CD4-positive, alpha-beta memory T cell (primary cell): ENCODE results near the gene LMF1. TPM values are rescaled to one million over a fixed set of nuclear protein-coding genes. Genes with fewer than 3 reads are reported as not detected.

Experiments used
- CTCF ChIA-PET: fragments of 350-600 bp; sonication (Branson Sonifier 250); formaldehyde crosslinking; loops from one replicate; lab custom pipeline; 2021; ENCODE audit warnings: inconsistent platforms; ENCODE audit not compliant: partially characterized antibody; lab: Charles Lee
- POLR2A ChIA-PET: fragments of 350-600 bp; sonication (Branson Sonifier 250); formaldehyde crosslinking; loops from one replicate; lab custom pipeline; 2021; ENCODE audit not compliant: partially characterized antibody; lab: Charles Lee
- DNase-seq, 5 donors: peaks; one replicate each; pipeline versions ENCODE4 v3.0.0 to v3.0.0-alpha.2; 2020 to 2022; ENCODE audit warnings: mixed read lengths in 1 of 5
- H3K27ac ChIP-seq: one replicate; pipeline ENCODE4 v1.7.0; 2013; ENCODE audit warnings: low read depth, low read length
- H3K27me3 ChIP-seq: 2 replicates; pipeline ENCODE4 v1.7.0; 2013; ENCODE audit warnings: mild to moderate bottlenecking, low read length, moderate library complexity; ENCODE audit not compliant: insufficient read depth
- H3K36me3 ChIP-seq: 2 replicates; pipeline ENCODE4 v1.7.0; 2013; ENCODE audit warnings: mild to moderate bottlenecking, low read length, moderate library complexity; ENCODE audit not compliant: insufficient read depth
- H3K4me1 ChIP-seq: 2 replicates; pipeline ENCODE4 v1.7.0; 2013; ENCODE audit warnings: mild to moderate bottlenecking, low read length, moderate library complexity; ENCODE audit not compliant: insufficient read depth
- H3K4me3 ChIP-seq, 2 donors: one replicate each; pipeline ENCODE4 v1.7.0; 2013; ENCODE audit warnings: low read length in 2 of 2, mild to moderate bottlenecking in 1 of 2
- H3K9me3 ChIP-seq, 2 donors: one replicate each; pipeline ENCODE4 v1.7.0; 2013; ENCODE audit warnings: low read length in 2 of 2, control low read depth in 1 of 2; ENCODE audit not compliant: control insufficient read depth in 1 of 2
- H3K27ac Mint-ChIP-seq, 7 donors: one replicate each; pipeline ENCODE4 v1.8.0; 2020 to 2021; ENCODE audit warnings: mixed read lengths in 7 of 7, mild to moderate bottlenecking in 6 of 7, inconsistent platforms in 3 of 7, moderate library complexity in 3 of 7
- H3K27me3 Mint-ChIP-seq, 2 donors: one replicate each; pipeline ENCODE4 v1.8.0; 2020 to 2021; ENCODE audit warnings: mixed read lengths in 2 of 2
- H3K36me3 Mint-ChIP-seq, 2 donors: one replicate each; pipeline ENCODE4 v1.8.0; 2020 to 2021; ENCODE audit warnings: mixed read lengths in 2 of 2, inconsistent platforms in 1 of 2, mild to moderate bottlenecking in 1 of 2
- H3K4me1 Mint-ChIP-seq, 4 donors: one replicate each; pipeline ENCODE4 v1.8.0; 2020 to 2021; ENCODE audit warnings: mixed read lengths in 4 of 4, mild to moderate bottlenecking in 1 of 4
- H3K4me3 Mint-ChIP-seq, 8 donors: one replicate each; pipeline ENCODE4 v1.8.0; 2020 to 2021; ENCODE audit warnings: mixed read lengths in 8 of 8, mild to moderate bottlenecking in 7 of 8, moderate library complexity in 6 of 8, inconsistent platforms in 3 of 8
- H3K9me3 Mint-ChIP-seq, 8 donors: one replicate each; pipeline ENCODE4 v1.8.0; 2020 to 2021; ENCODE audit warnings: mixed read lengths in 8 of 8, mild to moderate bottlenecking in 5 of 8, inconsistent platforms in 3 of 8, moderate library complexity in 1 of 8
- intact Hi-C: fragments of 100-400 bp; cut with micrococcal nuclease; formaldehyde crosslinking; loops from one replicate; pipeline ENCODE4 v1.15.1; 2023
- polyA plus RNA-seq, 2 donors: library from polyadenylated mRNA; unstranded; fragments of 300-500 nt; fragmentation: Illumina TruSeq; gene quantifications; one replicate each; pipeline ENCODE4 v1.2.3, GENCODE V29; 2021
- total RNA-seq, 2 experiments: library from RNA; stranded (reverse); gene quantifications; one replicate each; pipeline ENCODE4 v1.2.3, GENCODE V29; 2021

The LMF1 gene
- total and polyA plus RNA-seq, 4 experiments from 2014 or later: 8.5 to 59.7 (median 32.6) TPM

GRCh38 chr16:901149-901548 is 69.6 kb downstream of the LMF1 start:
- H3K4me1 Mint-ChIP-seq: peaks cover 0 to 5% (median 0%) of the 10 kb centered on the region in 4 donors
- Histone ChIP-seq H3K4me3 (no peak overlapping the region), H3K9me3 (no peaks in the 10 kb centered on the region), H3K27me3 (no peaks in the 10 kb centered on the region), H3K36me3 (no peaks in the 10 kb centered on the region), H3K27ac (no peak overlapping the region), H3K4me1 (no peaks in the 10 kb centered on the region)
- intact Hi-C loops: no loop called here
- no peak overlapping the region for H3K27ac Mint-ChIP-seq
- no peak overlapping the region for H3K4me3 Mint-ChIP-seq
- ChIA-PET POLR2A (no interaction called here), CTCF (no interaction called here)
- H3K36me3 Mint-ChIP-seq: peaks cover 14 to 15% of the 10 kb centered on the region in 2 donors
- H3K27me3 Mint-ChIP-seq: no peaks in the 10 kb centered on the region
- DNase-seq: no peak
- H3K9me3 Mint-ChIP-seq: peaks cover 0 to 3% (median 0%) of the 10 kb centered on the region in 8 donors

- Mint-ChIP-seq H3K27me3 (no peaks in the 10 kb centered on the region), H3K4me3 (no peak overlapping the region), H3K36me3 (peaks cover 6 to 8% of the 10 kb centered on the region in 2 donors), H3K4me1 (peaks cover 0 to 4% (median 0%) of the 10 kb centered on the region in 4 donors), H3K9me3 (peaks cover 0 to 3% (median 0%) of the 10 kb centered on the region in 8 donors), H3K27ac (no peak overlapping the region)
- no peak for DNase-seq
- no peaks in the 10 kb centered on the region for H3K4me1 ChIP-seq
- no peaks in the 10 kb centered on the region for H3K36me3 ChIP-seq
- H3K27ac ChIP-seq: no peak overlapping the region
- ChIA-PET POLR2A (no interaction called here), CTCF (no interaction called here)
- no peaks in the 10 kb centered on the region for H3K9me3 ChIP-seq
- H3K4me3 ChIP-seq: no peak overlapping the region
- intact Hi-C loops: no loop called here
- no peaks in the 10 kb centered on the region for H3K27me3 ChIP-seq
Measured at GRCh38 chr16:900211-900610, 70.6 kb downstream of the LMF1 start.

GRCh38 chr16:899683-900060 is 71.1 kb downstream of the LMF1 start:
- ChIA-PET CTCF (no interaction called here), POLR2A (no interaction called here)
- Histone ChIP-seq H3K36me3 (no peaks in the 10 kb centered on the region), H3K9me3 (no peaks in the 10 kb centered on the region), H3K27ac (no peak overlapping the region), H3K27me3 (no peaks in the 10 kb centered on the region), H3K4me1 (no peaks in the 10 kb centered on the region), H3K4me3 (no peak overlapping the region)
- Mint-ChIP-seq H3K4me1 (peaks cover 0 to 3% (median 0%) of the 10 kb centered on the region in 4 donors), H3K36me3 (peaks cover 4 to 7% of the 10 kb centered on the region in 2 donors), H3K4me3 (no peak overlapping the region), H3K9me3 (peaks cover 0 to 3% (median 0%) of the 10 kb centered on the region in 8 donors), H3K27me3 (no peaks in the 10 kb centered on the region), H3K27ac (peak overlapping the region in 1 of 7 donors; percentile 24)
- no peak for DNase-seq
- intact Hi-C loops: no loop called here

GRCh38 chr16:898761-899682 is 71.8 kb downstream of the LMF1 start:
- H3K4me1 Mint-ChIP-seq: peaks cover 0 to 3% (median 0%) of the 10 kb centered on the region in 4 donors
- H3K27ac Mint-ChIP-seq: peak overlapping the region in 1 of 7 donors; percentile 30
- POLR2A ChIA-PET: no interaction called here
- intact Hi-C loops: no loop called here
- peaks cover 4 to 8% of the 10 kb centered on the region in 2 donors for H3K36me3 Mint-ChIP-seq
- H3K36me3 ChIP-seq: no peaks in the 10 kb centered on the region
- CTCF ChIA-PET: no interaction called here
- no peak overlapping the region for H3K27ac ChIP-seq
- no peaks in the 10 kb centered on the region for H3K27me3 ChIP-seq
- H3K4me3 Mint-ChIP-seq: no peak overlapping the region
- H3K27me3 Mint-ChIP-seq: no peaks in the 10 kb centered on the region
- DNase-seq: no peak
- H3K9me3 Mint-ChIP-seq: peaks cover 0 to 3% (median 0%) of the 10 kb centered on the region in 8 donors
- no peak overlapping the region for H3K4me3 ChIP-seq
- no peaks in the 10 kb centered on the region for H3K4me1 ChIP-seq
- H3K9me3 ChIP-seq: no peaks in the 10 kb centered on the region

- intact Hi-C loops: no loop called here
- Histone ChIP-seq H3K4me1 (no peaks in the 10 kb centered on the region), H3K27ac (no peak overlapping the region), H3K27me3 (no peaks in the 10 kb centered on the region), H3K4me3 (no peak overlapping the region), H3K36me3 (no peaks in the 10 kb centered on the region), H3K9me3 (no peaks in the 10 kb centered on the region)
- peaks cover 0 to 3% (median 0%) of the 10 kb centered on the region in 4 donors for H3K4me1 Mint-ChIP-seq
- H3K36me3 Mint-ChIP-seq: peaks cover 4 to 8% of the 10 kb centered on the region in 2 donors
- CTCF ChIA-PET: no interaction called here
- peak overlapping the region in 1 of 7 donors; percentile 46 for H3K27ac Mint-ChIP-seq
- POLR2A ChIA-PET: no interaction called here
- H3K4me3 Mint-ChIP-seq: no peak overlapping the region
- peaks cover 0 to 3% (median 0%) of the 10 kb centered on the region in 8 donors for H3K9me3 Mint-ChIP-seq
- no peaks in the 10 kb centered on the region for H3K27me3 Mint-ChIP-seq
- no peak for DNase-seq
Measured at GRCh38 chr16:898216-898615, 72.6 kb downstream of the LMF1 start.

GRCh38 chr16:897701-898100 is 73.1 kb downstream of the LMF1 start:
- Histone ChIP-seq H3K36me3 (no peaks in the 10 kb centered on the region), H3K9me3 (no peaks in the 10 kb centered on the region), H3K27me3 (no peaks in the 10 kb centered on the region), H3K4me1 (no peaks in the 10 kb centered on the region), H3K4me3 (no peak overlapping the region), H3K27ac (no peak overlapping the region)
- H3K27ac Mint-ChIP-seq: no peak overlapping the region
- no peak for DNase-seq
- H3K4me1 Mint-ChIP-seq: peaks cover 0 to 3% (median 0%) of the 10 kb centered on the region in 4 donors
- ChIA-PET POLR2A (no interaction called here), CTCF (no interaction called here)
- H3K36me3 Mint-ChIP-seq: peaks cover 4 to 8% of the 10 kb centered on the region in 2 donors
- no peak overlapping the region for H3K4me3 Mint-ChIP-seq
- peaks cover 0 to 3% (median 0%) of the 10 kb centered on the region in 8 donors for H3K9me3 Mint-ChIP-seq
- intact Hi-C loops: no loop called here
- no peaks in the 10 kb centered on the region for H3K27me3 Mint-ChIP-seq

- peaks cover 0 to 3% (median 0%) of the 10 kb centered on the region in 4 donors for H3K4me1 Mint-ChIP-seq
- H3K9me3 ChIP-seq: no peaks in the 10 kb centered on the region
- no peaks in the 10 kb centered on the region for H3K27me3 ChIP-seq
- H3K36me3 Mint-ChIP-seq: peaks cover 4 to 8% of the 10 kb centered on the region in 2 donors
- DNase-seq: no peak
- H3K36me3 ChIP-seq: no peaks in the 10 kb centered on the region
- ChIA-PET POLR2A (no interaction called here), CTCF (no interaction called here)
- H3K4me1 ChIP-seq: no peaks in the 10 kb centered on the region
- H3K9me3 Mint-ChIP-seq: peaks cover 0 to 3% (median 0%) of the 10 kb centered on the region in 8 donors
- no peak overlapping the region for H3K4me3 ChIP-seq
- H3K4me3 Mint-ChIP-seq: no peak overlapping the region
- peak overlapping the region in 1 of 7 donors; percentile 46 for H3K27ac Mint-ChIP-seq
- no peaks in the 10 kb centered on the region for H3K27me3 Mint-ChIP-seq
- intact Hi-C loops: no loop called here
- no peak overlapping the region for H3K27ac ChIP-seq
Measured at GRCh38 chr16:897200-897543, 73.6 kb downstream of the LMF1 start.
